Ammon's horn (tissue), 1 donor: ENCODE data around the gene HLA-G.
"Not testable (repeated sequence)": the region's sequence is repeated elsewhere in the genome, so short reads cannot be mapped to it uniquely, and the experiment has no call there.

ENCODE experiments used
- DNase-seq: peaks from one replicate; pipeline ENCODE4 v3.0.0-alpha.2; 2016; ENCODE audit warnings: low spot score

Gene HLA-G

DNA sequence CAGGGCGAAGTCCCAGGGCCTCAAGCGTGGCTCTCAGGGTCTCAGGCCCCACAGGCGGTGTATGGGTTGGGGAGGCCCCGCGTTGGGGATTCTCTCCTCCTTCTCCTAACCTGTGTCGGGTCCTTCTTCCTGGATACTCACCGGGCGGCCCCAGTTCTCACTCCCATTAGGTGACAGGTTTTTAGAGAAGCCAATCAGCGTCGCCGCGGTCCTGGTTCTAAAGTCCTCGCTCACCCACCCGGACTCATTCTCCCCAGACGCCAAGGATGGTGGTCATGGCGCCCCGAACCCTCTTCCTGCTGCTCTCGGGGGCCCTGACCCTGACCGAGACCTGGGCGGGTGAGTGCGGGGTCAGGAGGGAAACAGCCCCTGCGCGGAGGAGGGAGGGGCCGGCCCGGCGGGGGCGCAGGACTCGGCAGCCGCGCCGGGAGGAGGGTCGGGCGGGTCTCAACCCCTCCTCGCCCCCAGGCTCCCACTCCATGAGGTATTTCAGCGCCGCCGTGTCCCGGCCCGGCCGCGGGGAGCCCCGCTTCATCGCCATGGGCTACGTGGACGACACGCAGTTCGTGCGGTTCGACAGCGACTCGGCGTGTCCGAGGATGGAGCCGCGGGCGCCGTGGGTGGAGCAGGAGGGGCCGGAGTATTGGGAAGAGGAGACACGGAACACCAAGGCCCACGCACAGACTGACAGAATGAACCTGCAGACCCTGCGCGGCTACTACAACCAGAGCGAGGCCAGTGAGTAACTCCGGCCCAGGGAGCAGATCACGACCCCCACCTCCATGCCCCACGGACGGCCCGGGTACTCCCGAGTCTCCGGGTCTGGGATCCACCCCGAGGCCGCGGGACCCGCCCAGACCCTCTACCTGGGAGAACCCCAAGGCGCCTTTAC is at the start of gene HLA-G:
TSS of gene HLA-G (plus strand) at position 247 of the 892 bp plus-strand sequence. CDS start at position 267, 20 bp downstream.
- no peak for DNase-seq

GRCh38 chr6:29780019-29780698 is 47.5 kb upstream of the HLA-G start:
- DNase-seq = not testable (repeated sequence)

- DNase-seq = no peak
These were observed 38.4 kb upstream of the HLA-G start for GRCh38 chr6:29789176-29789575.

GRCh38 chr6:29790626-29791025 is 37.0 kb upstream of the HLA-G start:
- DNase-seq = no peak

DNA sequence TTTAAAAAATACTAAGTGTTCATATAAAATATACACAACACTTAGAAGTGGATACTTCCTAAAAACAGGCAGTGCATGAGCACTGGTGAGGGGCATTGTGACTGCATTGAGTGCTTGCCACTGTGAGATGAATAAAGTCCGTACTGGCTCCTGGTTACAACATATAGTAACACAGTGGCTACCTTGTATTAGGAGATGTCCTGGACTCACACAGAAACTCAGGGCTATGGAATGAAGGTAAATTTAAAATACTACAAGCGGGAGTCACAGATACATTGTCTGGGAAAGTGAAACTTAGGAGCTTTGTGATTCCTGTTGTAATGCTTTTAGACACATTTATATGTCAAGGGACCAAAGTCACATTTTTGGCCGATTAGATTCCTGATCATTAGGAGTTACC is 36.5 kb upstream of the HLA-G start:
- DNase-seq = no peak

DNA sequence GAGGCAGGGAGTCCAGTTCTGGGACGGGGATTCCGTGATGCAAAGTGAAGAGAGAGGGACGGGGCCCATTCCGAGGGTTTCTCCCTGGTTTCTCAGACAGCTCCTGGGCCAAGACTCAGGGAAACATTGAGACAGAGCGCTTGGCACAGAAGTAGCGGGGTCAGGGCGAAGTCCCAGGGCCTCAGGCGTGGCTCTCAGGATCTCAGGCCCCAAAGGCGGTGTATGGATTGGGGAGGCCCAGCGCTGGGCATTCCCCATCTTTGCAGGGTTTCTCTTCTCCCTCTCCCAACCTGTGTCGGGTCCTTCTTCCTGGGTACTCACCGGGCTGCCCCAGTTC is 35.9 kb upstream of the HLA-G start:
- DNase-seq = no peak

GRCh38 chr6:29792123-29793035 is 35.2 kb upstream of the HLA-G start:
- peak; percentile 70 for DNase-seq

DNA sequence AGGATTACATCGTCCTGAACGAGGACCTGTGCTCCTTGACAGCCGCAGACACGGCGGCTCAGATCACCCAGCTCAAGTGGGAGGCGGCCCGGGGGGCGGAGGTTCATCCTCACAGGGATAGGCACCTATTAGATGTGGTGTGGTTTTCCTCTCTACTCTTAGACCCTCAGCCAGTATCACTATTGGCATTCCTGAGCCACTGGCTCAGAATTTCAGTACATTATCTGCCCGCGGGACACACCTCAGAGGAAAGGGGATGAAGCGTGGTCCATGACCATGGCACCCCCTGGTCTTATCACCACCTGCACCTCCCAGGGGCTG is 34.6 kb upstream of the HLA-G start:
- DNase-seq = no peak

- DNase-seq = no peak
These were observed 33.8 kb upstream of the HLA-G start for GRCh38 chr6:29793796-29794195.

GRCh38 chr6:29796026-29796425 is 31.6 kb upstream of the HLA-G start:
- DNase-seq = no peak

- no peak for DNase-seq
These were observed 30.5 kb upstream of the HLA-G start for GRCh38 chr6:29797135-29797534.

GRCh38 chr6:29797966-29798365 is 29.7 kb upstream of the HLA-G start:
- DNase-seq = no peak

DNA sequence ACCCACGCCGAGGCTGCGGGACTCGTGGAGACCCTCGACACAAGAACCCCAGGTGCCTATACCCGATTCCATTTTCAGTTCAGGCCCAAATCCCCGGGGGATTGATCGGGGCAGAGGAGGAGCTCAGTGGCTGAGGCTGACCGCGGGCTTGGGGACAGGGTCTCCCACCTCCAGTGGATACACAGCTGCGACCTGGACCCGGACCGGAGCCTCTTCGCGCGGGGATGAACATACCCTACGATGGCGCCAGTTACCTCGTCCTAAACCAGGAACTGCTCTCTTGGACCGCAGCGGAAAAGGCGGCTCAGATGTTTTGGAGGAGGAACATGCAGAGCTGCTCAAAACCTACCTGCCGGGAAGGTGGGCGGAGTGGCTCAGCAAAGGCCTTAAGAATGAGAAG is 27.4 kb upstream of the HLA-G start:
- no peak for DNase-seq

DNA sequence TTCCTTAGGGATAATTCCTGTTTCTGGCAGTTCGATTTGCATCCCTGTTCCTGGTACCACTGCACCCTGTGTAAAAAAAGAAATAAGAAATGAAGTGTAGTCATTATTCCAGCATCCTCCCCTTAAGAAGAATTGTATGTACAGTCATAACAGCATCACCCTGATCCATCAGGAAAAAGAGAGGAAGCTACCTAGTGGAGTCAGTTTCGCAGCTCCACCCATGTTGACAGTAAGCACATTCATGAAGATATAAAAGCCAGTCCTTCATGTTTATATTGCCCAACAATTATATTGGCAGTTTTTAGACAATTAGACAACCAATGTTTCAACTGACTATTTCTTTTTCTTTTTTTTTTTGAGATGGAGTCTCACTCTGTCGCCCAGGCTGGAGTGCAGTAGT is 21.2 kb upstream of the HLA-G start:
- DNase-seq = no peak

GRCh38 chr6:29809249-29809648 is 18.4 kb upstream of the HLA-G start:
- no peak for DNase-seq

DNA sequence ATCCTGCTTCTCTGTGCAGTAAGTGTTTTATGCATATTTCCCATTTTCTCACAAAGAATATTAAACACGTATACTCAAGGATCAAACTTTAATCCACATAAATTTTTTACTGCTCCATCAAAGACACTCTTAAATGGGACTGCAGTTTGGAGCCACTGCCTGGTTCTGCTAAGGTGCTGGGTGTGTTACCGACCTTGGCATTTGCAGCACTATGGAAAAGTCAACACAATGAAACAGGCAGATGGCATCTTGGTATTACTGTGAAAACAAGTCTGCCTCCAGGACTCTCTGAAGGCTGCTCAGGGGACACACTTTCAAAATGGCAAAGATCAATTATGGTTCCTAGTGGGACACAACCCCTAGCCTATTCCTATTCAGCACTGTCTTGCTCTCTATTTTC is 17.3 kb upstream of the HLA-G start:
- no peak for DNase-seq

DNA sequence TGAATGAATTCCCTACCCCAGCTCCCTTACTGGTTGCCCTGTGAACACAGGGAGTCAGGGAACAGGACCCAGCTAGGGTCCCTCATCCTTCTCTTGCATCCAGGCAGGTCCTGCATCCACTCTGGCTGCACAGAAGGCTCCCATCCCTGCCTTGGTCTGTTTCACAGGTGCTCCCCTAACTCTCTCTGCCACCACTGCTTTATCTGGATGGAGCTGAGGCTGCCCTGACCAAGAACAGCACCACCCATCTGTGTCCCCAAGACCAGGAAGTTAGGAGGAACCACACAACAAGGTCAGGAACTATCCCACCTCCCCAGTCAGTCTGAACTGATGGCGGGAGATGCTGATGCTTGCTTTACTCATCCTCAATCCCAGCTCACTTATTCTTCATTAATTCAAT is 16.2 kb upstream of the HLA-G start:
- no peak for DNase-seq

DNA sequence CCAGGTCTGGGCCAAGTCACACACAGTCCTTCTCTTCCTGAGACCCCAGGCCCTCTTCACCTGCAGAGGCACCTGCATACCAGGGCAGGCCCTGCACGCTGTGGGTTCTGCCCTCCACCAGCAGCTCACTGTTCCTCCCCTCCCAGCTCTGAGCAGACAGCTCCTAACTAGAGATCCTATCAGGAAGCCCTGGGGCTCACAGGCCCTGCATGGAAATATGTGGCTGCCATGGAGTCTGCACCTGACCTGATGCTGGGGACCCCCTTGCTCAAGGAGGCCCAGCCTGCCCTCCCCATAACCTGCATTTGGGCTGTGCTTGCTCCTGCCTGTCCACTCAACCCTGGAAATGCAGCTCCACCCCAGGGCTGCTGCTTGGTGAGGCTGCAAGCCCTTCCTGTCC is 14.6 kb upstream of the HLA-G start:
- no peak for DNase-seq

- DNase-seq = no peak
These were observed 13.8 kb upstream of the HLA-G start for GRCh38 chr6:29813809-29814208.

- no peak for DNase-seq
These were observed 13.1 kb upstream of the HLA-G start for GRCh38 chr6:29814379-29815117.

DNA sequence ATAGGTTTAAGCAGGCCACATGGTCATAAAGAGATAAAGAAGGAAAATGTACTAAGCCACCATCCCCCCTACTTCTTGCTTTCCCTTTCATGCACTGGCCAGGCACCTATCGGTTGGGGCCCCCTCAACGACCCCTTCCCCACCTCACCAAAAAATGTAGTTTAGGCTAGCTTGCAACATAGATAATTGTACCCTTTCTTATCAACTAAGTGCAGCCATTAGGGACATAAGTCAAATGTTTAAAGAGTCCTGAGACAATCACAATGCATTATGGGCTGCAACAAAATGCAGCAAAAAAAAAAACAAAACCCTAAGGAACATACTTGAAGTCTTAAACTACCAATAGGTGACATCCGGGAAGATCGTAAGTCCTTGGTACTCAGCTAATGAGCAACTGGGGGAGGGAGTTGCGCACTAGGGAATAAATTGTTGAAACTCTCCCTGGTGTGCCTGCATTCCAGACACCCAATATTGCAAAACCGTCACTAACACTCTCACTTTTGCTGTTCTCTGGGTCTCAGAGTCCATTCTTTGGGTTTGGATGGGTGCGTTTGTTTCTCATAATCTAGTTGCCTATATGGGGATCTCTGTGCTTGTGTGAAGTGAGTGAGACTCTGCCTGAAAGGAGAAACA is 12.4 kb upstream of the HLA-G start:
- DNase-seq = no peak
